ENCODE results near the gene SSR4. TPM values are rescaled to one million over a fixed set of nuclear protein-coding genes. Genes with fewer than 3 reads are reported as not detected.

The SSR4 gene
- total and polyA plus RNA-seq, 4 donors = 125 to 459 (median 304) TPM

GRCh38 chrX:153762626-153763173 lies 31.8 kb upstream of the SSR4 start:
- Histone ChIP-seq H3K4me3 (ENCODE audit: low read depth in 1 of 3, low read length in 3 of 3) (no peak overlapping the region), H3K27ac (ENCODE audit: low read depth in 1 of 2, low read length in 2 of 2) (no peak overlapping the region), H3K4me1 (ENCODE audit: control insufficient read depth in 4 of 4, insufficient read depth in 4 of 4, low read length in 3 of 4) (peaks cover 0 to 7% (median 0%) of the 10 kb centered on the region in 4 donors), H3K27me3 (ENCODE audit: control insufficient read depth in 4 of 4, insufficient read depth in 4 of 4, low read length in 3 of 4) (no peaks in the 10 kb centered on the region), H3K36me3 (ENCODE audit: control insufficient read depth in 4 of 4, insufficient read depth in 3 of 4, low read depth in 1 of 4, low read length in 3 of 4) (no peaks in the 10 kb centered on the region), H3K9ac (ENCODE audit: low read depth in 1 of 2, low read length in 2 of 2) (no peak overlapping the region), H3K9me3 (ENCODE audit: control insufficient read depth in 4 of 4, low read length in 3 of 4) (no peaks in the 10 kb centered on the region)
- DNase-seq (ENCODE audit: low spot score) = no peak
- 92% methylated on average over 14 of the region's 14 CpGs for WGBS
- no peak for TF ChIP-seq TAF1 (conservative IDR thresholded peaks at IDR 0.05)
- no peak for TF ChIP-seq EGR1 (IDR thresholded peaks at IDR 0.05; ENCODE audit: low read depth in 2 of 2)
- TF ChIP-seq RAD21 (IDR thresholded peaks at IDR 0.05) = no peak
- no peak for TF ChIP-seq JUND (IDR thresholded peaks at IDR 0.05)
- no peak for TF ChIP-seq FOXA2 (IDR thresholded peaks at IDR 0.05)
- no peak for TF ChIP-seq ZBTB33 (IDR thresholded peaks at IDR 0.05)
- no peak for TF ChIP-seq REST (IDR thresholded peaks at IDR 0.05)
- no peak for TF ChIP-seq MAX (IDR thresholded peaks at IDR 0.05)
- no peak for TF ChIP-seq NR2F2 (IDR thresholded peaks at IDR 0.05)

- Histone ChIP-seq H3K9ac (ENCODE audit: low read depth in 1 of 2, low read length in 2 of 2) (no peak overlapping the region), H3K27me3 (ENCODE audit: control insufficient read depth in 4 of 4, insufficient read depth in 4 of 4, low read length in 3 of 4) (no peaks in the 10 kb centered on the region), H3K4me3 (ENCODE audit: low read depth in 1 of 3, low read length in 3 of 3) (no peak overlapping the region), H3K27ac (ENCODE audit: low read depth in 1 of 2, low read length in 2 of 2) (no peak overlapping the region), H3K4me1 (ENCODE audit: control insufficient read depth in 4 of 4, insufficient read depth in 4 of 4, low read length in 3 of 4) (peaks cover 0 to 7% (median 0%) of the 10 kb centered on the region in 4 donors), H3K36me3 (ENCODE audit: control insufficient read depth in 4 of 4, insufficient read depth in 3 of 4, low read depth in 1 of 4, low read length in 3 of 4) (no peaks in the 10 kb centered on the region), H3K9me3 (ENCODE audit: control insufficient read depth in 4 of 4, low read length in 3 of 4) (no peaks in the 10 kb centered on the region)
- 80% methylated on average over 18 of the region's 18 CpGs for WGBS
- no peak for DNase-seq (ENCODE audit: low spot score)
- TF ChIP-seq JUND (IDR thresholded peaks at IDR 0.05) (no peak), CTCF (IDR thresholded peaks at IDR 0.05; ENCODE audit: low read depth, low read length, missing input control) (no peak), HNF4G (IDR thresholded peaks at IDR 0.05) (no peak), RAD21 (IDR thresholded peaks at IDR 0.05) (no peak), ZBTB33 (IDR thresholded peaks at IDR 0.05) (no peak), NR2F2 (IDR thresholded peaks at IDR 0.05) (no peak), MAX (IDR thresholded peaks at IDR 0.05) (no peak), FOXA2 (IDR thresholded peaks at IDR 0.05) (no peak), EGR1 (IDR thresholded peaks at IDR 0.05; ENCODE audit: low read depth in 2 of 2) (no peak), FOXA1 (IDR thresholded peaks at IDR 0.05) (no peak), RXRA (IDR thresholded peaks at IDR 0.05) (no peak), REST (IDR thresholded peaks at IDR 0.05) (no peak)
These were observed 31.1 kb upstream of the SSR4 start for GRCh38 chrX:153763298-153763932.

Measured in liver (tissue), 9 donors.